EH (cell line): ENCODE data around the gene TMEM250.

Experiments
- DNase-seq: peaks from one replicate; pipeline ENCODE4 v3.0.0-alpha.2; 2015; ENCODE audit warnings: low read depth

The TMEM250 gene

DNA sequence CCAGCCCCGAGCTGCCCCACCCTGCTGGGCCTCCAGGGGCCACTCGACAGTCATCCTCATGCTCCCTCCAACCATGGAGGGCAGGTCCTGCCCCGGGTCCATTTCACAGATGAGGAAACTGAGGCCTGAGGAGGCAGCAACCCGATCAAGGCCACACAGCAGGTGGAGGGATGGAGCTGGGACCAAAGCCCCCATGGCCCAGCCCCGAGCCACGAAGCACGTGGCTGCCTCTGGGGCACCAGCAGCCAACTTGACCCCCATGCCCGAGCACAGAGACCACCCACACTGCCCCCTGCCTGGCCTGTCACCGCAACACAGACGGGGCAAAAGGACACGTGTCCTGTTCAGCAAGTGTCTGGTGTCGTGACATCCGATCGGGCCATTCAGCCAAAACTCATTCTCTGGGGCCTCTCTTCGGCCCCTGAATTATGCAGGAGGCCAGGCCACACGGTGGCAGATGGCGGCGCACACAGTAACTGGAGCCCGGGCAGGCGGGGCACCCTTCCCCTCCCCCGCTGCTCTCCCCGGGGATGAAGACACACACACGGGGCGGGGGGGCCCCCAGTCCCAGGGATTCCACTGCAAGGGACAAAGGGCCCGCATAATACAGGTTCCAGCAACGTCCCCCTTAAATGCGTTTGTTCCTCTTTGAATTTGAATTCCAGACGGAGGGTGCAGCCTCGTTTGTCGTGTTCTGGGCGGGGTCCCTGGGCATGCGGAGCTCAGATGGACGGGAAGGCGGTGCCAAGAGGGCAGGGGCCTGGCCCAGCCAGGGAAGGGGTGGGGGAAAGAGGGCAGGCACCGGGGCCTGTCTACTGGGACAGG lies 29.4 kb upstream of the TMEM250 start:
- no peak for DNase-seq

DNA sequence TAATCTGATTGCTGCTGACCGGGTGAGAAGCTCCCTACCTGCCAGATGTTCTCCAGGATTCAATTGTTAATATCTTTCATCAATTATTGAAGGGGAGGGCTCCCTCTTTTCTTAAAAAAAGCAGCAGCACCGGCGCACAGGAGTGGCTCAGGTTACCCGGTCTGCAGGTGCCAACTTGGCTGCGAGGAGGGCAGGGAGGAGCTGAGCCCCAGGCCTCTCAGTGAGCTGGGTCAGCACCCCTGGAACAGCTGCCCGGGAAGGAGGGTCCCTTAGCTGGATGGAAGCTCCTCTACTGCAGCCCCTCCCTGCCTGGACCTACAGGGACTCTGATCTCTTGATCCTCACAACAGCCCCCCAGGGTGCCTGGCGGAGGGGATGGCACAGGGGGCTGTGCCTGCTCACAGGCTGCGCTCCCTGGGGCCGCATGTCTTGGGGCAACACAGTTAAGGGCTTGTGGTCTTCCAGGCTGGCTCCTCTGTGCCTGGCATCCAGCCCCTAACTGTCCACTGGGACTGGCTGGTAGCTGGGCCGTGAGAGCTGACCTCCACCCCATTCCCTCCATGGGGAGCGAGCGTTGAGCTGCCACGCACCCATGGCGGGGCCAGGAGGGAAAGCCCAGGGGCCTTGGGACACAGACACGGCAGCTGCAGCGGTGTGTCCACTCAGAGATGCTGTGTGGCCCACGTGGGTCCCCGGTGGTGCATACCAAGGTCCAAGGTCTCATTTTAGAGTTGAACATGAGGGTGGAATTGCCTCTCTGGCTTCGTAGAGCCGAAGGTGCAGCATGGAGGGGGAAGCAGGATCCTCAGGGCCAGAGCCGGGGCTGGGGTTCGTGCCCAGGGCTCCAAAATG lies 28.6 kb upstream of the TMEM250 start:
- DNase-seq, result no peak

DNA sequence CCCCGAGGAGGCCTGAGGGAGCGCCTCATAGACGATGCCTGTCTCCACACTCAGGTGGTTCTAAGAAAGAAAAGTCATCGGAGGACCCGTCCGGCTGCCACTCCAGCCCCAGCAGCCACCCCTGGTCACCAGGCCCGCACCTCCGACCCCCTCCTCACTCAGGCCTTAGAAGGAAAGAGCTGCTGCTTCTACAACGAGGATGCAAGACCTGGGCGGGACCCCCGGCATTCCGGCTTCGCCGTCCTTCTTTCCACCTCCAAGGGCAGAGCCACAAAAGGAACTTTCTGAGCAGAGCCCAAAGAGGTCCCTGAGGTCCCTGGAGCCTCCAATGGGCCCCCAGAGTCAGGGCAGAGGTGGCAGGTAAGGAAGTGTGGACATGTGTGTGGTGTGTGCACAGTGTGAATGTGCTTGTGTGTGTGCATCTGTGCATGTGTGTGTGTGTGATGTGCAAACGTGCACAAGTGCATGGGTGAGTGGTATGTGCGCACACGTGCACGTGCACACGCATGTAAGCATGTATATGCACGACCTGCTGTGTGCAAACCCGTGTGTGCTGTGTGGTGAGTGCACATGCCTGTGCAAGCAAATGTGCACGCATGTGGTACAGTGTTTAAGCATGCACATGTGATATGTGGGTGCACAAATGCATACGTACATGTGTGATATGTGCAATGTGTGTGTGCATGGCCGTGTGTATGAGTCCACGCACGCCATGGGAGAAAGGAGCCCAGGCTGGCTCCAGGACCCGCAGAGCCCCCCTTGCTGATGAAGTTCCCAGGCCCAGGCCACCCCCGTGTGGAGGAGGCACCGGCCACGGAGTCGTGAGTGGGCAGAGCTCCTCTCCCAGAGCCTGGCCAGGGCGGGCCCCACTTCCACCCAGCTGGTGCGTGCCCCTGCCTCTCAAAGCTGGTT lies 27.7 kb upstream of the TMEM250 start:
- DNase-seq, result no peak

DNA sequence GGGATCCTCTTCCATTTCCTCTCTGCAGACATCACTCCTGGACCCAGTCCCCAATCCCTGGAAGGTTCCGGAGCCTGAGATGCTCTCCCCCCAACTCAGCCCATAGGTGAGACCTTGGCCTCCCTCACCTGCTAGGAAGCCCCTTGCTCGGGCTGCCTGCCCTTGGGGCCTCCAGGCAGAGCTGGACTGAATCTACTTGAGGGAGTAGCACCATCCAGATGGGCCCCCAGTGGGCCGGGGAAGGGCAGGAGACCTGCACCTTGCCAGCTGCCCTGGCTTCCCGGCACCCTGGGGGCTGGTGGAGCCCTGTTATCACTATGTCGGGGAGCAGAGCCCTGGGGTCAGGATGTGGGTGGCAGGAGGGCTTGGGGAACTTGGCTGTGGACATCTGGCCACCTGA lies 26.9 kb upstream of the TMEM250 start:
- no peak for DNase-seq

DNA sequence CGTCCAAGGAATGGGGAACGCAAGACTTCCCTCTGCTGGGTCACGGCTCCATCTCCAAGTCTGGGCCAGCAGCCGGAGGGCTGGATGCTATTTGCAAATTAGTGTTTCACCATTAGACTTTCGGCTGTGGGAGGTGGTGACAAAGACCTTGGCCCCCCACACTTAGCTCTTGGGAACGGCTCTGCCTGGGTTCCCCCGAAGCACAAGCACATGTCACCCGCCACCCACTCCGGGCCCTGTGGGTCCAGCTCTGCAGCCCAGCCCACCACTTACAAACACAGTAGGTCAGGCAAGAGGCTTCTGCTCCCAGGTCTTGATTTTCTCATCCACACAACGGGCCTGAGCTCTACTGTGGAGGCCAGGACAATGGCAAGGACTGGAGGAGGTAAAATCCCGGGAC lies 25.8 kb upstream of the TMEM250 start:
- no peak for DNase-seq

DNA sequence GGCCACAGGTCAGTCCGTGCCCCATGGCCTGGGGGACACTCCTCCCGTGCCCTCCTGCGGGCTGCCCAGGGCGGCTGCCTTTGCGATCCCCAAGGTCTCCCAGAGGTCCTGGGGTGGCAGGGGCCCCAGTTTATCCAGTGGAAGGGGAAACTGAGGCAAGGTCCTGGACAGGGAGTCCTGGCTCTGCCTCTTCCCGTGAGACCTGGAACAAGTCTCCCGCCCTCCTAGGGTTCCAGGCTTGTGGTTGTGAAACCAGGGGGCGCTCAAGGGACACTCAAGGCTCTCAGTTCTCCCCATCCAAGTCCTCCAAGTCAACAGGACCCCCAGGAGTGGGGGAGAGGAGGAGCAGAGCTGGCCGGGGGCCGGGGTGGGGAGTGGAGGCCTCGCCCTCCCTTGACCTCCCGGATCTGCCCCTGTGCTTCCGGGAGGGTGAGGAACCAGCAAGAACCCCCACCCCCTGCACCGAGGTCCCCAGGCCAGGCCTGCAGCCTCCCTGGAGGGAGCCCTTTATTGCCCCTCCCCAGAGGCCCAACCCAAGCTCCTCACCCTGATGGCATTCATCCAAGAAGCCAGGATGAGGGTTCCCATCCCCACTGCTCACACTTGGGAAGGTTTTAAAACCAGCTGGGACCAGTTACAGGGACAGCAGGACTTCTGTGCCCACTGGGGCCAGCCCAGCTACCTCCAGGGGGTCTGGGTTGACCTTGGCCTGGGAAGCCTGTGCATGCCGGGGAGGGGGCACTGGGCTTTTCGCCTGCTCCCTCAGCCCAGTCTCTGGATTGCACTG lies 24.7 kb upstream of the TMEM250 start:
- DNase-seq, result peak; percentile 25

DNA sequence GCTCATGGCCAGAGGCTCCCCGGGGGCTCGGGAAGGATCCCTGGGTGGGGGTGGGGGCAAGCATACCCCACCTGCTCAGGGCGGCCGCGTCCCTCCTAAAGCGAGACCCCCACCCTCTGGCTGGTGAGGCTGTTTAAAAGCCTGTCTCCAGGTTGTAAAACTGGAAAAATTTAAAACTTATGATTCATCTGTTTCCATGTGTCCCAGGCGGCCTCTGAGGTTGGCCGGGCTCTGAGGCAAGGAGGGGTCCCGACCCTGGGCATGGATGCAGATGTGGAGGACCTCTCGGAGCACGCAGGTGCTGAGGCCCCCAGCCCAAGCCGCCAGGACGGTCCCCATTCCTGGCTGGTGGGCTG lies 24.2 kb upstream of the TMEM250 start:
- DNase-seq, result no peak

DNA sequence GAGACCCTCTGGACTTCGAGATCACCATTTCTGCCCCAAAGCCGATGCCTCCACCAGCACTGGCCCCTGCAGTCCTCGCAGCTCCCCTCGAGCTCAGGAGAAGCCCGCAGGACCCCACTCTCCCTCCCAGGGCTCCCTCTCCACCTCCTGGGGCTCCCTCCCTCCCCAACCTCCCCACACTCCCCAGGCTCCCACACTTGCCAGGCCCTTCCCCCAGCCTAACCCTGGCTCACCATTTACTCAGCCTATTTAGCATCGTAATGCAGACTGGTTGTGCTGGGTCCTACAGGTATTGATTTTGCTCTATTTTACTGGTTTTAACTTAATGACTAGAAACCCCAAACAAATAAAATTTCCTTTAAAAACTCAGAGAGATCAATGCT lies 23.7 kb upstream of the TMEM250 start:
- no peak for DNase-seq

DNA sequence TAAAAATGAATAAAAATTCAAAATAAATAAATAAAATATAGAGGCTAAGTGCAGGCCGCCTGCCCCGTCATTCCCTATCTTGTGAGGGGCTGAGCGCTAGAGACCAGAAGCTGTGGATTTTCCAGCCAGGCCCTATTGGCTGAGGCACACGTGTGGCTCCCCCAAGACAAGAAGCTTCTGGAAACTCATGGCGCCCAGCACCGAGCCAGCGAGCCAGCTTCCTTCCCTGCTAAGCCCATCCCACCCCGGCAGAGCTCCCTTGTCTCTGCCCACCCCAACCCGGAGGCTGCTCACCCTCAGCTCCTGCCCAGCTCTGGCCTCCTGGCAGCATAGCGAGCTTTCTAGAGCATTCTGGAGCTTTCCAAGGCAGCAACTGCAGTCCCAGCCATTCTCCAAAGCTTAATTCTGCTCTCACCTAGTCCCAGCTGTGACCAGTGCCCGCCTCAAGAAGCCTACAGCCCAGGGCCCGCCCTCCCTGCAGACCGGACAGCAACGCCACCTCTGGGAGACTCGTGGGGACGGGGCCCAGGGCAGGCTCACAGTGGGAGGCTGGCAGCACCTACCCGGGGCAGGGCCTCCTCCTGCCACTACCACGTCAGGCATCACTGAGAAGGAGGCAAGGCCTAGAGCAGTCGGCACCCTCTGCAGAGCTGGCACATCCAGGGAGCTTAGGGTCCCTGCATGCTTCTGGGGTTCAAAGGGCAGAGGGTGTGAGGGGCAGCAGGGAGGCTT lies 23.2 kb upstream of the TMEM250 start:
- no peak for DNase-seq

DNA sequence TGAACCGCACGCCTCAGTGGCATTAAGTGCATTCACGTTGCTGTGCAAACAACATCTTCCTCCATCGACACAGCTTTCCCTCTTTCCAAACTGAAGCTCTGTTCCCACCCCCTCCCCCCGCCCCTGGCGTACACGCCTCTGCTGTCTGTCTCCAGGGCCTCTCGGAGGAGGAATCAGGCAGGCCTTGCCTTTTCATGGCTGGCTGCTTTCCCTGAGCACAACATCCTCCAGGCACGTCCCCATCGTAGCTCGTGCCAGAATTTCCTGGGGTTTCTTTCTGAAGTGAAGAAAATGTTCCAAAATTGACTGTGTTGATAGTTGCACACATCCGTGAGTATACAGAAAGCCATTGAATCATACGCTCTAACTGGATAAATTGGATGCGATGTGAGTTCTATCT lies 22.3 kb upstream of the TMEM250 start:
- no peak for DNase-seq

DNA sequence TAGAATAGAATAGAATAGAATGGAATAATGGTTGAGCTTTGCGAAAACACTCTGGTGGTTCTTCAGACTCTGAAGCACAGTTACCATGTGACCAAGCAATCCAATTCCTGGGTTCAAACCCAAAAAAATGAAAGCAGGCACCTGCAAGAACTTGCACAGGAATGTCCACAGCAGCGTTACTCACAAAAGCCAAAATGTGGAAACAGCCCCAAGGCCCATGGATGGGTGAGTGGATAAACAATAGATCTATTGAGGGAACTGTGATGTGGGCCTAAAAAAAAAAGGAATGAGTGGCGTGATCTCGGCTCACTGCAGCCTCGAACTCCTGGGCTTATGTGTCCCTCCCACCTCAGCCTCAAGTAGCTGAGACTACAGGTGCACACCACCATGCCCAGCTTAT lies 21.4 kb upstream of the TMEM250 start:
- no peak for DNase-seq

DNA sequence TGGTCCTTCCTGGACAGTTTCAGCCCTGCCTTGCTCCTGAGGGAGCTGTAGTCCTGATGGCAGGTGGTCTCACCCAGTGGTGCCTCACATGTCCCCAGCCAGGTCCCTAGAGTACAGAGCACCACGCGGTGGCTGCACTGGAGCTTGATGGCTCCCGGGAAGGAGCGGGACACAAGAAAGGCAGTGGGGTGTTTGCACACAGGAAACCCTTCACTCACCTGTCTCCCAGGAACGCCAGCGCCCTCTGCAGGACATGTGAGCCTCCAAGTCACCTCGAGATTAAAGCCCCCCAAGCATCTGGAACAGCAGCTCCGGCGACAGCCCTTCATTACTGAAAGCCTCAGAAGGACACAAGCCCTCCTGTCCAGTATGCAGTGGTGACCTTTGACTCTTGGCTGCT lies 19.9 kb upstream of the TMEM250 start:
- DNase-seq, result peak; percentile 16

DNA sequence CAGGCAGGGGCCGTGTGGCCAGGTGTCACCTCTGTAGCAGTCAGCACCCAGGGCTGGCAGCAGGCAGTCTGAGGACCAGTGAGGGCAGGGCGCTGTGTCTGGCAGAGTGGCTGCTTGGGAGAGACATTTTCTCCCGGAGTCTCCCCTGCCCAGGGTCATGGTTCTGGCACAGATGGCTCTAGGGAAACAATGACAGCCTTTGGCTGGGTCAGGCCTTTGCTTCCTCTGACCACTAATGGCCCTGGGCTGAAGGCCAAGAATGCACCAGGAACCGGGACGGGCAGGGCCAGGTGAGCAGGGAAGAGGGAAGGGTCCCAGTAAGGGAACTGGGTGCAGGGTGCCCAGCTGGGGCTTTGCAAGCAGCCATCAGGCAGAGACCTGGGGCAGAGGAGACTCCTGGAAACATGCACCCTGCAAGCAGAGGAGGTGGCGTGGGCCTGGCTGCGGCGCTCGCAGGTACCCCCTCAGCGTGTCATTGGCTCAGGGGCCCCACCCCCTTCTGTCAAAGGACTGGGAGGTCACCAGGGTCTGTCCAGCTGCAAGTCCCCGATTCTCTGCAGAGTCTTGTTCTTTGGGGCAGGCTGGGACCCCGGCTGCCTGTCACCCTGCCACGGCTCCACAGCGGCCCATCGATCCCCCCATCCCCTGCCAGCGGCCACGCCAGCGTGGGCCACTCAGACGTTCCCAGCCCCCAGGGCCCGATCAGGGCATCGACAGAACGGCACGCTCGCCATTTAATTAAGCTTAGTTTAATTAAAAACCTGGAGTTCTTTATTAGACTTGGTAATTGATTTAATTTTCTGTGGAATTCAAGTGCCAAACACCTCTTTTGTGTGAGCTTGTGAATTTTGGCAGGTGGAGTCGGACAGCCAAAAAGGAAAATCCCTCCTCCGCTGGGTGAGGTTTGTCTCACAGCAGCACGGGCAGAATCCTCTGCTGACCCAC lies 18.9 kb upstream of the TMEM250 start:
- no peak for DNase-seq

DNA sequence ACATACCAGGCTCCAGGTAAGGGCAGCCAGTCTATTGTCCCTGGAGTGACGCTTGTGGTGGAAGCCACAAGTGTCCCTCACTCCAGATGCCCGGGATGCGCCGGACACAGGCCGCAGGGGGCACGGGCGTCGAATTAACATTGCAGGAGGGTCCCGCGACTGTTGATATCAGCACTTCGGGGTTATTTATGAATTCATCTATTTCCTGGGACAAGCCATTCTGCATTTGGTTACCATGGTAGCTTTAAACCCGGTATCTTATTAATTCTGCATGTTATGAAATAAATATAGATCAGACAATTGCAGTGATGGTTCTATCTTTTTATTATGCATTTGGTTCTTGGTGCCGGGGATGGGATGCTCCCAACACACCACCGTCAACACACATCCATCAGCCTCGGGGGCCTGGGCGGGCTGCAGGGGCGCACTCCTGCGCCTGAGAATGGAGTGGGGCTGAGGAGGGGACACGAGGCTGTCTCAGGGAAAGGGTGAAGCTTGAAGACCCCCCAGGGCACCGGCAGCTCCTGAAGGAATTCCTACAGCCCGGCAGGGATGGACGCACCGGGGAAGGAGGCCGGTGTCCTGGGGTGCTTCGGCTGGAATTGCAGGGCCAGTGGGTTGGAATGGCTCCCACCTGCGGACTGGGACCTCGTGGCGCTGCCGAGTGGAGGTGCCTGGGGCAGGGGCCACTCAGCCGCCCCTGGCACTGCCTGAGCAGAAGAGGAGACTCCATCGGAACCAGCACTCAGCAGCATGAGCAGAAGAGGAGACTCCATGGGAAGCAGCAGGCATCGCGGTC lies 17.7 kb upstream of the TMEM250 start:
- DNase-seq, result no peak

DNA sequence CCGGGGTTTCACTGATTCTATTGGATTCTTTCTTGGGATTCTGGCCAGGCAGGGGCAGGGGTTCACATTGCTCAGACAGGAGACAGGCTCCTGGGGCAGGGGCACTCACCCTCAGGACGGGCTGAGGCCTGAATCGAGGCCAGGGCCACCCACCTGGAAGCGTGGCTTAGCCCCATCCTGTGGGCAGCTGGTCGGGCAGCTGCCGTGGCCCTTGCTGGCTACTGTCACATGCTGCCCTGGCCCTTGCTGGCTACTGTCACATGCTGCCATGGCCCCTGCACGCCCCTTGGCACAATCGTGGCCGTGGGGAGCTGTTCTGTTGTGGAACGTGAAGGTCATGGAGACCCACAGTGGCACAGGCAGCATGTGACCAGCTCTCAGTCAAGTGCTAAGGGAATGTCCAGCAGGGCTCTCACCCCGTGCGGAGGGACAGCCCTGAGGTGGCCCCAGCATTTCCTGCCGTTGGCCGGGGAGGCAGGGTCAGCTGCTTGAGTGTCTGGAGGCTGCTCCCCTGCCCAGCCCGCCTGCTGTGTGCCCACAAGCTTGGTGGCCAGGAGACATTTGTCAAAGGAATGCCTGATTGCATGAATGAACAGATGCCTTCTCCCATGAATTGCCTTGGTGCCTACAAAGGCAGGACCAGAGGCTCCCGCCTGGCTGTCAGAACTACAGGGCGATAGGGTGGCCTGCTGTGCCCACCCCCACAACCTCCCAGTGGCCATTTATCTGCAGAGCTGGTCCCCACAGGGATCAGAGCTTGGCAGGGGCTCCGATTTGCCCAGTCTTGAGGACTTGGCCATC lies 16.9 kb upstream of the TMEM250 start:
- DNase-seq, result no peak

DNA sequence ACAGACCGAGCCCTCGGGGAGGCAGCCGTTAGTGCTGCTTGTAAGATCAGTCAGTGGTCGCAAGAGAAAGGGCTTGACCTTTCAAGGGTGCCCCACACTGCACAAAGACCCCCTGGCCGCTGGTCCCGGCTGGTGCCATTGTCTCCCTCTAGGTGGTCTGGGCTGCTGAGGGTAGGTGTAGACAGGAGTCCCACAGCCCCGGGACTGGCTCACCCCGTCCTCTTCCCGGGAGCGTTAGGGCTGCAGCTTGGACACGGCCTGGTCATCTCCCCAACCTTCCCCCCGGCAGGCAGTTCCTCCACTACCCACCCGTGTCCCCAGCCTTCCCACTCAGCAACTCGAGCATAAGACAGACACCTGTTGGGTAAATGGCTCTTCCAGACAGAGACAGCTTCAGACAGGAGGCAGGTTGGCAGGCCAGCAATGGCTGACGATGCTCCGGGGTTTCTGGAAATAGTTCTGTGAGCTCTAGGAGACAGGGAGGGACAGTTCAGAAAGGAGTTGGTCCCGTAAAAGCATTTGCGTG lies 15.3 kb upstream of the TMEM250 start:
- no peak for DNase-seq

DNA sequence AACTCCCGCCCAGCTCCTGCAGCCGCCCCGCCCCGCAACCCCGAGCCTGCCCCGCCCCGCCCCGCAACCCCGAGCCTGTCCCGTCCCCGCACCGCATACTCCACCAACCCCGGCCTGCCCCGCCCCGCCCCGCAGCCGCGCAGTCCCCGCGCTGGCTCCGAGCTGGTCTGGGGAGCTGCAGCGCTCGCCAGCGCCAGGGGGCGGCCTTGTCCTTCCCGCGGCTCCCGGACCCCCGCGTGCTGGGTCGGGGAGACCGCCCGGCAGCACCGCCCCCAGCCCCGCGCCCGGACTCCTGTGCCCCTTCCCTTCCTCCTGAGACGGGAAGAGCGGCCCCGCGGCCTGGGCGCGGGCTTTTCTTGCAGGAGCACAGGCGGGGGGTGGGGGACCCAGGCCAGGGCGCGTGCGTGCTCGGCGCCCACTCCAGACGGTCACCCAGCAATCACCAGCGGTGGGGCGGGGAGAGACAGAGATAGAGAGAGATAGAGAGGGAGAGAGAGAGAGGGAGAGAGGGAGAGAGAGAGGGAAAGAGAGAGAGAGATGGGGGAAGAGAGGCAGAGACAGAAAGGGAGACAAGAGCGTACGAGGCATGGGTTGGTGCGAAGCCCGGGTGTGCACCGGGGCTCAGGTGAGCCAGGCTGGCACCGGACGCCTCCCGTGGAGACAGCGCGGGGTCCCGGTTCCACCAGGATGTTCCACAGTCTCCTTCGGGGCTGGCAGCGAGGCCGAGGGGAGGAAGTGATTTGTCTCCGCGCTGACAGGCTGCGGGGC lies 14.7 kb upstream of the TMEM250 start:
- peak; percentile 18 for DNase-seq
